H9 (cell line): ENCODE measurements around the gene CDK5. TPM values are rescaled to one million over a fixed set of nuclear protein-coding genes. Genes with fewer than 3 reads are reported as not detected.

Experiments used
- DNase-seq: peaks from one replicate; pipeline ENCODE4 v3.0.0-alpha.2; 2017
- H2AFZ ChIP-seq: one replicate; pipeline ENCODE4 v1.6.1; 2013; ENCODE audit warnings: mild to moderate bottlenecking, low read length, control low read depth, moderate library complexity
- H2AK5ac ChIP-seq: 2 replicates; pipeline ENCODE4 v1.6.1; 2013; ENCODE audit warnings: low read length, control low read depth, mixed read lengths; ENCODE audit not compliant: insufficient read length
- H2BK120ac ChIP-seq: one replicate; pipeline ENCODE4 v1.6.1; 2013; ENCODE audit warnings: low read depth, mild to moderate bottlenecking, low read length, control low read depth, inconsistent platforms; ENCODE audit not compliant: poor library complexity, severe bottlenecking
- H2BK12ac ChIP-seq: 2 replicates; pipeline ENCODE4 v1.6.1; 2013; ENCODE audit warnings: low read length, control low read depth, mixed read lengths, low read depth; ENCODE audit not compliant: insufficient read length
- H2BK15ac ChIP-seq: 2 replicates; pipeline ENCODE4 v1.6.1; 2013; ENCODE audit warnings: low read depth, low read length, control low read depth
- H2BK20ac ChIP-seq: one replicate; pipeline ENCODE4 v1.6.1; 2013; ENCODE audit warnings: low read depth, mild to moderate bottlenecking, low read length, control low read depth, inconsistent platforms; ENCODE audit not compliant: poor library complexity, severe bottlenecking
- H2BK5ac ChIP-seq: 2 replicates; pipeline ENCODE4 v1.6.1; 2013; ENCODE audit warnings: low read length, control low read depth, mixed read lengths; ENCODE audit not compliant: insufficient read length
- H3K14ac ChIP-seq: 2 replicates; pipeline ENCODE4 v1.6.1; 2013; ENCODE audit warnings: low read length, control low read depth; ENCODE audit not compliant: insufficient read depth
- H3K18ac ChIP-seq: 2 replicates; pipeline ENCODE4 v1.6.1; 2013; ENCODE audit warnings: low read depth, mild to moderate bottlenecking, mixed read lengths, low read length, control low read depth; ENCODE audit not compliant: insufficient read length
- H3K23ac ChIP-seq: 2 replicates; pipeline ENCODE4 v1.6.1; 2013; ENCODE audit warnings: low read length, control low read depth, mixed read lengths, low read depth; ENCODE audit not compliant: insufficient read length
- H3K23me2 ChIP-seq: 2 replicates; pipeline ENCODE4 v1.6.1; 2013; ENCODE audit warnings: low read depth, mild to moderate bottlenecking, mixed read lengths, low read length, control low read depth; ENCODE audit not compliant: insufficient read length, poor library complexity, severe bottlenecking
- H3K27ac ChIP-seq: 2 replicates; pipeline ENCODE4 v1.5.1; 2013; ENCODE audit warnings: low read length, control low read depth, mixed read lengths, low read depth; ENCODE audit not compliant: insufficient read length
- H3K27me3 ChIP-seq: 2 replicates; pipeline ENCODE4 v1.6.1; 2013; ENCODE audit warnings: low read length, control low read depth, inconsistent platforms; ENCODE audit not compliant: insufficient read depth
- H3K4ac ChIP-seq: 2 replicates; pipeline ENCODE4 v1.6.1; 2013; ENCODE audit warnings: low read depth, mild to moderate bottlenecking, control low read depth, inconsistent platforms, low read length, moderate library complexity
- H3K4me1 ChIP-seq: 2 replicates; pipeline ENCODE4 v1.6.1; 2013; ENCODE audit warnings: low read length, control low read depth, inconsistent platforms; ENCODE audit not compliant: insufficient read depth
- H3K4me2 ChIP-seq: 2 replicates; pipeline ENCODE4 v1.6.1; 2013; ENCODE audit warnings: low read length, control low read depth, mixed read lengths; ENCODE audit not compliant: insufficient read length, insufficient read depth
- H3K56ac ChIP-seq: 2 replicates; pipeline ENCODE4 v1.6.1; 2013; ENCODE audit warnings: low read depth, mild to moderate bottlenecking, mixed read lengths, low read length, control low read depth; ENCODE audit not compliant: insufficient read length
- H3K79me1 ChIP-seq: 2 replicates; pipeline ENCODE4 v1.6.1; 2013; ENCODE audit warnings: low read depth, mild to moderate bottlenecking, moderate library complexity, low read length, control low read depth, inconsistent platforms; ENCODE audit not compliant: insufficient read depth, poor library complexity, severe bottlenecking
- H3K79me2 ChIP-seq: 2 replicates; pipeline ENCODE4 v1.6.1; 2013; ENCODE audit warnings: low read length, control low read depth, inconsistent platforms; ENCODE audit not compliant: insufficient read depth
- H3K9ac ChIP-seq: 2 replicates; pipeline ENCODE4 v1.6.1; 2013; ENCODE audit warnings: low read length, control low read depth, mixed read lengths; ENCODE audit not compliant: insufficient read length; ENCODE audit errors: extremely low read depth
- H3K9me3 ChIP-seq: one replicate; pipeline ENCODE4 v1.6.1; 2013; ENCODE audit warnings: low read depth, low read length, inconsistent platforms; ENCODE audit not compliant: control insufficient read depth
- H3T11ph ChIP-seq: one replicate; pipeline ENCODE4 v1.6.1; 2013; ENCODE audit warnings: mild to moderate bottlenecking, low read length, control low read depth, inconsistent platforms
- H4K20me1 ChIP-seq: one replicate; pipeline ENCODE4 v1.6.1; 2013; ENCODE audit not compliant: control insufficient read depth, insufficient read length, insufficient read depth
- H4K5ac ChIP-seq: 2 replicates; pipeline ENCODE4 v1.6.1; 2013; ENCODE audit warnings: low read depth, mild to moderate bottlenecking, mixed read lengths, low read length, control low read depth; ENCODE audit not compliant: insufficient read length
- H4K8ac ChIP-seq: replicated peaks from 2 replicates; pipeline ENCODE4 v1.6.1; 2013; ENCODE audit warnings: low read length, control low read depth, mixed read lengths, low read depth; ENCODE audit not compliant: insufficient read length
- H4K91ac ChIP-seq: 2 replicates; pipeline ENCODE4 v1.6.1; 2013; ENCODE audit warnings: low read depth, mild to moderate bottlenecking, moderate library complexity, mixed read lengths, low read length, control low read depth; ENCODE audit not compliant: insufficient read length
- H3K27ac Mint-ChIP-seq, 3 experiments: 2 replicates in 2 of 3; 3 replicates in 1 of 3; pipeline ENCODE4 v1.8.0; 2020 to 2021; ENCODE audit warnings: mixed read lengths in 3 of 3, mild to moderate bottlenecking in 1 of 3, moderate library complexity in 1 of 3
- H3K27me3 Mint-ChIP-seq: 2 replicates; pipeline ENCODE4 v1.8.0; 2021; ENCODE audit warnings: low read depth, mild to moderate bottlenecking, moderate library complexity, mixed read lengths
- H3K36me3 Mint-ChIP-seq, 3 experiments: 2 replicates in 2 of 3; 3 replicates in 1 of 3; pipeline ENCODE4 v1.8.0; 2020 to 2021; ENCODE audit warnings: low read depth in 3 of 3, mixed read lengths in 3 of 3; ENCODE audit not compliant: insufficient read depth in 1 of 3
- H3K4me1 Mint-ChIP-seq, 2 experiments: 2 replicates each; pipeline ENCODE4 v1.8.0; 2020; ENCODE audit warnings: mixed read lengths in 2 of 2
- H3K4me3 Mint-ChIP-seq, 2 experiments: 2 replicates in 1 of 2; 3 replicates in 1 of 2; pipeline ENCODE4 v1.8.0; 2020 to 2021; ENCODE audit warnings: mild to moderate bottlenecking in 2 of 2, mixed read lengths in 2 of 2, moderate library complexity in 1 of 2
- H3K9me3 Mint-ChIP-seq, 2 experiments: 2 replicates in 1 of 2; 3 replicates in 1 of 2; pipeline ENCODE4 v1.8.0; 2020; ENCODE audit warnings: mild to moderate bottlenecking in 2 of 2, mixed read lengths in 2 of 2, moderate library complexity in 1 of 2
- WGBS: extraction: QIAGEN DNeasy Blood & Tissue Kit; methylation state at CpG from one replicate; pipeline ENCODE4 v1.1.7; 2013; ENCODE audit warnings: missing lambda C conversion rate, low lambda C conversion rate, mixed read lengths; ENCODE audit not compliant: insufficient read length; ENCODE audit errors: extremely low coverage; 5-methylcytosine and 5-hydroxymethylcytosine counted together
- total RNA-seq: library from RNA; stranded (reverse); gene quantifications from 2 replicates; pipeline ENCODE4 v1.2.1, GENCODE V29; 2021
- TF ChIP-seq, protein P1 (sequence below): fragments of 200-600 bp; sonication (generic); conservative IDR thresholded peaks from 3 replicates; pipeline ENCODE4 v1.8.0; 2021; ENCODE audit warnings: antibody characterized with exemption, mild to moderate bottlenecking

The CDK5 gene
- total RNA-seq, 1 experiment from 2014 or later = 19.9 TPM

GRCh38 chr7:151020231-151020630, 37.5 kb downstream of the CDK5 start:
- Histone ChIP-seq H3T11ph (no peak overlapping the region), H3K9ac (no peak overlapping the region), H2BK120ac (no peak overlapping the region), H3K27me3 (peaks cover 6% of the 10 kb centered on the region; the same call in 1 of the 2 replicates), H2BK15ac (no peak overlapping the region), H3K56ac (no peak overlapping the region), H3K9me3 (no peaks in the 10 kb centered on the region), H3K18ac (no peak overlapping the region), H4K8ac (no peak overlapping the region), H2BK12ac (no peak overlapping the region), H2BK20ac (no peak overlapping the region), H3K4me2 (no peak overlapping the region), H2BK5ac (no peak overlapping the region), H4K20me1 (no peaks in the 10 kb centered on the region), H3K4ac (no peak overlapping the region), H2AK5ac (no peak overlapping the region), H3K79me2 (no peaks in the 10 kb centered on the region), H3K23me2 (peaks cover 3% of the 10 kb centered on the region), H3K27ac (no peak overlapping the region), H3K79me1 (no peaks in the 10 kb centered on the region), H3K14ac (no peak overlapping the region), H2AFZ (no peak overlapping the region), H3K4me1 (peaks cover 6% of the 10 kb centered on the region; the same call in 1 of the 2 replicates), H3K23ac (no peak overlapping the region), H4K91ac (no peak overlapping the region), H4K5ac (no peak overlapping the region)
- peak overlapping the region in 1 of 3 experiments; percentile 72; a peak in 2 of 7 replicates for H3K27ac Mint-ChIP-seq
- peaks cover 84% of the 10 kb centered on the region for H3K27me3 Mint-ChIP-seq
- DNase-seq = peak; percentile 75
- peaks cover 20 to 44% of the 10 kb centered on the region in 2 experiments for H3K4me1 Mint-ChIP-seq
- H3K9me3 Mint-ChIP-seq = peaks cover 0 to 9% of the 10 kb centered on the region in 2 experiments; a peak in 2 of 5 replicates
- peak overlapping the region in 1 of 2 experiments; percentile 49; a peak in 3 of 5 replicates for H3K4me3 Mint-ChIP-seq
- H3K36me3 Mint-ChIP-seq = peaks cover 2 to 3% (median 3%) of the 10 kb centered on the region in 3 experiments; a peak in 6 of 7 replicates
- TF ChIP-seq, protein P1, sequence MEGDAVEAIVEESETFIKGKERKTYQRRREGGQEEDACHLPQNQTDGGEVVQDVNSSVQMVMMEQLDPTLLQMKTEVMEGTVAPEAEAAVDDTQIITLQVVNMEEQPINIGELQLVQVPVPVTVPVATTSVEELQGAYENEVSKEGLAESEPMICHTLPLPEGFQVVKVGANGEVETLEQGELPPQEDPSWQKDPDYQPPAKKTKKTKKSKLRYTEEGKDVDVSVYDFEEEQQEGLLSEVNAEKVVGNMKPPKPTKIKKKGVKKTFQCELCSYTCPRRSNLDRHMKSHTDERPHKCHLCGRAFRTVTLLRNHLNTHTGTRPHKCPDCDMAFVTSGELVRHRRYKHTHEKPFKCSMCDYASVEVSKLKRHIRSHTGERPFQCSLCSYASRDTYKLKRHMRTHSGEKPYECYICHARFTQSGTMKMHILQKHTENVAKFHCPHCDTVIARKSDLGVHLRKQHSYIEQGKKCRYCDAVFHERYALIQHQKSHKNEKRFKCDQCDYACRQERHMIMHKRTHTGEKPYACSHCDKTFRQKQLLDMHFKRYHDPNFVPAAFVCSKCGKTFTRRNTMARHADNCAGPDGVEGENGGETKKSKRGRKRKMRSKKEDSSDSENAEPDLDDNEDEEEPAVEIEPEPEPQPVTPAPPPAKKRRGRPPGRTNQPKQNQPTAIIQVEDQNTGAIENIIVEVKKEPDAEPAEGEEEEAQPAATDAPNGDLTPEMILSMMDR = no peak
- no CpG with 5 or more reads among the region's 7 CpGs for WGBS
